Memory B cell (primary cell): ENCODE results near the gene WDR43.

Experiments
- ATAC-seq: fragments of 150-1000 bp; cut with Tn5 transposase; 2 replicates; pipeline ENCODE4 v1.10.0; 2021; ENCODE audit warnings: low read depth, mild to moderate bottlenecking, moderate library complexity
- DNase-seq, 2 donors: peaks; one replicate each; pipeline ENCODE4 v3.0.0; 2022; ENCODE audit warnings: low spot score in 2 of 2
- H3K27ac Mint-ChIP-seq: one replicate; pipeline ENCODE4 v1.8.0; 2022; ENCODE audit warnings: mild to moderate bottlenecking, moderate library complexity, mixed read lengths
- H3K27me3 Mint-ChIP-seq: one replicate; pipeline ENCODE4 v1.8.0; 2022; ENCODE audit warnings: mixed read lengths
- H3K36me3 Mint-ChIP-seq: one replicate; pipeline ENCODE4 v1.8.0; 2022; ENCODE audit warnings: mild to moderate bottlenecking, mixed read lengths
- H3K4me1 Mint-ChIP-seq: one replicate; pipeline ENCODE4 v1.8.0; 2022; ENCODE audit warnings: mixed read lengths
- H3K4me3 Mint-ChIP-seq: one replicate; pipeline ENCODE4 v1.8.0; 2022; ENCODE audit warnings: mild to moderate bottlenecking, moderate library complexity, mixed read lengths
- H3K9me3 Mint-ChIP-seq: one replicate; pipeline ENCODE4 v1.8.0; 2022; ENCODE audit warnings: mixed read lengths

The WDR43 gene

DNA sequence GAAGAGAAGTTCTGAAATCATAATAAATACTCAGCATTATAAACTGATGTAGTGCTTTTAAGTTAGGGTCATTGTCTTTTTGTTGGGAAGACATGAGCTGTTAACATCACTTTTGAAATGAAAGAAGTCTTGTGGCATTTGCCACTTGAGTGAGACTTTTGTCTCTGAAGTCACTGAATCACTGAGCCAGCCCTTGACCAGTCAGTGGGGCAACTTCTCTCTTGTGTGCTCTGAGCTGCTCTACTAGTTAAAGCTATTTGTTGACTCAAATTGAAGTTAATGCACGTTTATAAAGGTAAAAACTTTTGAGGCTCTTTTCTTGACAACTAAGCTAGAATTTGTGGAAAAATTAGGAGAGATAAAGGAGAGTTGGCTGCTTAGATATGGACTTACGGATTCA lies 6.7 kb downstream of the WDR43 start:
- Mint-ChIP-seq H3K4me3 (no peak overlapping the region), H3K4me1 (peaks cover 30% of the 10 kb centered on the region), H3K9me3 (no peaks in the 10 kb centered on the region), H3K27ac (peak overlapping the region; percentile 67), H3K27me3 (no peaks in the 10 kb centered on the region), H3K36me3 (peaks cover 15% of the 10 kb centered on the region)
- DNase-seq (no peak), ATAC-seq (no peak)

DNA sequence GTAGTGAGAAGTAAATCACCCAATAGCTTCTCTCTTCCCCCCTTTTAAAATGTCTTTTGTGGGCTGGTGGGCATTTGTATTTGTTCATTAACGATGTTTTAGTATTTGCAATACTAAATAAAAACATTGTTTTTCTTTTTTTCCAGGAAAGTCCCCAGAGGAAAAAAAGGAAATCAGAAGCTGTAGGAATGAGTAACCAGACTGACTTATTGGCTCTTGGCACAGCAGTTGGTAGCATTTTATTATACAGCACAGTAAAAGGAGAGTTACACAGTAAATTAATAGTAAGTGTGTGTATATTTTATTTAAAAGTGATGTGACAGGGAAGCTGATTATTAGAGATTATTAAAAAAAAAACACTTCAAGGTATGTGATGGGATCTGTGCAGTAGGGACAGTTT lies 7.4 kb downstream of the WDR43 start:
- H3K4me3 Mint-ChIP-seq = no peak overlapping the region
- no peaks in the 10 kb centered on the region for H3K27me3 Mint-ChIP-seq
- H3K9me3 Mint-ChIP-seq = no peaks in the 10 kb centered on the region
- DNase-seq = no peak
- peaks cover 19% of the 10 kb centered on the region for H3K36me3 Mint-ChIP-seq
- H3K4me1 Mint-ChIP-seq = peaks cover 29% of the 10 kb centered on the region
- H3K27ac Mint-ChIP-seq = peak overlapping the region; percentile 67
- no peak for ATAC-seq

DNA sequence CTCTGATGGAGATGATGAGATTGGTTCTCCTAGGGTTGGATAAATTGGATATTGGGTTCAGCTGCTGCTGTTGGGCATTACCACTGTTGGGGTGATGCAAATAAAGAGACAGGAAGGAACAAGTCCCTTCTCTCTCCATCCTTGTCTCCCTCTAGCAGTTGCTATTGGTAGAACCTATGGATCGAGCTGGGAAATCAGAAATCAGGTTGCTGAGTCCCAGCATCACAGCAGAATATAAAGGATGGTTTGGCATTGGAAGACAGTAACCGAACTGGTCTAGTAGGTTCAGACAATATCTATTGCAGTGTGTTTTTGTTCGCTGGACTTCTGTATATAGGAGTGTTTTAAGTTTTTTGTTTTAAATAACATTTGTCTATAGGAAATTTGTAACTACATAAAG lies 8.1 kb downstream of the WDR43 start:
- Mint-ChIP-seq H3K4me1 (peaks cover 23% of the 10 kb centered on the region), H3K9me3 (no peaks in the 10 kb centered on the region), H3K4me3 (no peak overlapping the region), H3K27me3 (no peaks in the 10 kb centered on the region), H3K36me3 (peaks cover 20% of the 10 kb centered on the region), H3K27ac (peak overlapping the region; percentile 51)
- ATAC-seq (no peak), DNase-seq (no peak)

DNA sequence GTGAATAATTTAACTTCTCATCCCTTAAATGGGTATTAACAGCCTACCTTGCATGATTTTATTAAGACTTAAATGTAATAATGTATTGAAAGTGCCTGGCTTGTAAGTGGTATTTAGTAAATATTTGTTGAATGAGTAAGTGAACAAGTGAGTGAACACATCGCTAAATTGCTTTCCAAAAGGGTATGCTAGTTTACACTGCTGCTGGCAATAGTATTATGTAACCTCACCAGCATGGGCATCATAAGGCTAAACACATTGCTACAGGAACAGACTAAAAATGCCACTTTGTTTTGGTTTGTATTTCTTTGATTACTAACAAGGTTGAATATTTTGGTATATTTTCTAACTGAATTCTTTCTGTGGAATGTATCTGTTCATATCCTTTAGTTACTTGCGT lies 9.8 kb downstream of the WDR43 start:
- H3K4me3 Mint-ChIP-seq = no peak overlapping the region
- H3K27ac Mint-ChIP-seq = no peak overlapping the region
- DNase-seq (no peak), ATAC-seq (no peak)
- peaks cover 15% of the 10 kb centered on the region for H3K4me1 Mint-ChIP-seq
- no peaks in the 10 kb centered on the region for H3K9me3 Mint-ChIP-seq
- H3K27me3 Mint-ChIP-seq = no peaks in the 10 kb centered on the region
- H3K36me3 Mint-ChIP-seq = peaks cover 32% of the 10 kb centered on the region

DNA sequence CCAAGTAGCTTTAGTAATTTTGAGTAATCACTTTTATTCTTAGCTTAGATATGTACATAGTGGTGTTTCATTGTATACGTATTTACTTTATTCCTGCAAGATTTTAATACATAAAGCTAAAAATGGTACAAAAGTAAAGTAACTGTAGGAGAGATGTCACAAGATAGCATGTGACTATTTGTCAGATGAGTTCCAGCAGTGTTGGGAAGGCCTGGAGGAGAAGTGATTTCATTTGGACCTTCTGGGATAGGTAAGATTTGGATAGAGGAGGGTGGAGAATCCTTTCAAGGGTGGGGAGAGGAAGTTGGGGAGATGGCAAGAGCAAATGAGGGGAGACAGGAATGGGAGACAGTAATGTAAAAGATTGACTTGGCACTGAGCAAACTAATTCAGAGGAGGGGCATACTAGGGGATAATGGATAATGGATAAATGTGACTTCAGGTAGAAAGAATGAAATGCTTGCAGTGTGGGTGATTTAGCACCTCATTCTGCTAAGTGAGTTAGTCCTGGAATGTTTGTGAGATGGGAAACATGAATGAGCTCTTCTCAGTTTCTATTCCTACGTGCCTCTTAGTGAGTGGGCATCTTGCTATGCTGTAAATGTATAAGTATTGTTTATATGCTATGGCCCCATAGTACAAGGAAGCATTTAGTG lies 10.5 kb downstream of the WDR43 start:
- peak overlapping the region; percentile 3 for H3K27ac Mint-ChIP-seq
- ATAC-seq (no peak), DNase-seq (no peak)
- no peaks in the 10 kb centered on the region for H3K9me3 Mint-ChIP-seq
- no peaks in the 10 kb centered on the region for H3K27me3 Mint-ChIP-seq
- no peak overlapping the region for H3K4me3 Mint-ChIP-seq
- peaks cover 15% of the 10 kb centered on the region for H3K4me1 Mint-ChIP-seq
- peaks cover 38% of the 10 kb centered on the region for H3K36me3 Mint-ChIP-seq

DNA sequence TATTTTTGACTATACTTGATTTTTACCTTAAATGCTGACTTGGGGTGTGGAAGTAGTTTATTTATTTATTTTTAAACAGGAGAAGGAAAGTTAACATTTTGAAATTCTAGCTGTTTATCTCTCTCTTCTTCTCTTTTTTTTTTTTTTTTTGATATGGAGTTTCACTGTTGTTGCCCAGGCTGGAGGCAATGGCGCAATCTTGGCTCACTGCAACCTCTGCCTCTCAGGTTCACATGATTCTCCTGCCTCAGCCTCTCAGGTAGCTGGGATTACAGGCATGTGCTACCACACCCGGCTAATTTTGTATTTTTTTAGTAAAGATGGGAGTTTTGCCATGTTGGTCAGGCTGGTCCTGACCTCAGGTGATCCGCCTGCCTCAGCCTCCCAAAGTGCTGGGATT lies 11.1 kb downstream of the WDR43 start:
- Mint-ChIP-seq H3K27me3 (no peaks in the 10 kb centered on the region), H3K9me3 (no peaks in the 10 kb centered on the region), H3K4me1 (peaks cover 17% of the 10 kb centered on the region), H3K36me3 (peaks cover 43% of the 10 kb centered on the region), H3K27ac (peak overlapping the region; percentile 3), H3K4me3 (no peak overlapping the region)
- DNase-seq = no peak
- no peak for ATAC-seq

DNA sequence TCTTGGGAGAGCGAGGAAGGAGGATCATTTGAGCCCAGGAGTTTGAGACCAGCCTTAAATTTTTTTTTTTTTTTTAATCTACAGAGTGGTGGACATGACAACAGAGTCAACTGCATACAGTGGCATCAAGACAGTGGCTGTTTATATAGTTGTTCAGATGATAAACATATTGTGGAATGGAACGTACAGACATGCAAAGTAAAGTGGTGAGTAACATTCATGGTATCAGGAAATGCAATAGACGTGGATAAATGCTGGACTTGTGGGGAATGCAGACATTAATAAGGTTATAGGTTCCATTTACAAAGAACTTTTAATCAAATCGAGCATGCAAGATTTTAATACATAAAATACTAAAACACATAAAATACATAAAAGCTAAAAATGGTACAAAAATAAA lies 11.9 kb downstream of the WDR43 start:
- H3K4me1 Mint-ChIP-seq = peaks cover 12% of the 10 kb centered on the region
- peaks cover 43% of the 10 kb centered on the region for H3K36me3 Mint-ChIP-seq
- DNase-seq (no peak), ATAC-seq (no peak)
- H3K4me3 Mint-ChIP-seq = no peak overlapping the region
- H3K27me3 Mint-ChIP-seq = no peaks in the 10 kb centered on the region
- no peak overlapping the region for H3K27ac Mint-ChIP-seq
- no peaks in the 10 kb centered on the region for H3K9me3 Mint-ChIP-seq

DNA sequence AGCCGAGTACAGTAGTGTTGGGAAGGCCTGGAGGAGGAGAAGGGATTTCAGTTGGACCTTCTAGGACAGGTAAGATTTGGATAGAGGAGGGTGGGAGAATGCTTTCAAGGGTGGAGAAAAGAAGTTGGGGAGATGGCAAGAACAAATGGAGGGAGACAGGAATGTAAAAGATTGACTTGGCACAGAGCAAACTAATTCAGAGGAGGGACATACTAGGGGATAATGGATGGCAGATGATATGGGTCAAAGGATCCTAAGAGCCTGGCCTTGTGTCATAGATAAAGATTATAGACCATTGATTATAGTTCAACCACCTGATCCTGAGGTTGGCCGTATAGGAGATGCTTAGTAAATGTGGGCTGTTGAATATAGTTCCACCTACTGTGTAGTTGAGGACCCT lies 12.4 kb downstream of the WDR43 start:
- ATAC-seq (no peak), DNase-seq (no peak)
- Mint-ChIP-seq H3K36me3 (peaks cover 43% of the 10 kb centered on the region), H3K4me1 (peaks cover 11% of the 10 kb centered on the region), H3K9me3 (no peaks in the 10 kb centered on the region), H3K4me3 (no peak overlapping the region), H3K27ac (no peak overlapping the region), H3K27me3 (no peaks in the 10 kb centered on the region)

DNA sequence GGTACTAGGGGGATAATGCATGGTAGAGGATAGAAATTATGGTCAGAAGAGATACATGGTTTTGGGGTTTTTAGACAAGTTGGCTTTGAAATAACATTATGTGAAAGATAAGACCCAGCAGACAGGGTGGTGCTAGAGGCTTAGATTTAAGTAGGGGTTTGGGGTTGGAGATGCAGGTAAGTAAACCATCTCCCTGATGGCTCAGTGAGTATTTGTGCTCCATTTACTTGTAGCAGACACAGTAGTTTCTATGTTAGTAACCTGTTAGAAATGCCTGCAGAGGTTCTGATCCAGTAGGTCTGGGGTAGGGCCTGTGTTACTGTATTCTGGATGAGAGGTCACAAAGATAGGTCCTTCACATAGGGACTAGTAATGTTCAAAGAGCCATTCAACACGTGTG lies 13.7 kb downstream of the WDR43 start:
- H3K27me3 Mint-ChIP-seq = no peaks in the 10 kb centered on the region
- no peak overlapping the region for H3K4me3 Mint-ChIP-seq
- peaks cover 46% of the 10 kb centered on the region for H3K36me3 Mint-ChIP-seq
- no peak for ATAC-seq
- peaks cover 11% of the 10 kb centered on the region for H3K4me1 Mint-ChIP-seq
- no peak for DNase-seq
- no peaks in the 10 kb centered on the region for H3K9me3 Mint-ChIP-seq
- H3K27ac Mint-ChIP-seq = peak overlapping the region; percentile 39

DNA sequence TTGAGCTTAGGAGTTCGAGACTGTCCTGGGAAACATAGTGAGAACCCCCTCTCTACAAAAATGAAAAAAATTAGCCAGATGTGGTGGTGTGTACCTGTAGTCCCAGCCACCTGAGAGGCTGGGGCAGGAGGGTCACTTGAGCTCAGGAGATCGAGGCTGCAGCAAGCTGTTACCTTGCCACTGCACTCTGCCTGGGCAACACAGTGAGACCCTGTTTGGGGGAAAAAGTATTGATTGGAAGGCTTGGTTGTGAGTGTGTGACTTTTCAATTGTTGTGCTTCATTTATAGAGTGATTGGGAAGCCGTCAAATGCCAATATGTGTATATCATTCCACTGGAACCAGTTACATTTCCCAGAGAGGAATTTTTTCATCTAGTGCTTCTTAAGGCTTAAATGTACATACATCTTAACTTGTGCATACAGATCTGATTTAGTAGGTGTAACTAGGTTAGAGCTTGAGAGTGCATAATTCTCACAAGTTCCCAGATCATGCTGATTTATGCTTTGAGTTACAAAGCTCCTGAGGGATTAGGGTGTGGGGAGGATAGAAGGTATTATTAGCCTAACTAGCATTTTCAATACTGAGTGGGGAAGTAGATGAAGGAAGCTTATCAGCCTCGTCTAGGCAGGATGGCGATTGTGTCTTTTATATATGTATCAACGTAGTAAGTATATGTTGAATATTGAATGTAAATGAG lies 15.3 kb downstream of the WDR43 start:
- no peaks in the 10 kb centered on the region for H3K27me3 Mint-ChIP-seq
- H3K9me3 Mint-ChIP-seq = no peaks in the 10 kb centered on the region
- H3K4me3 Mint-ChIP-seq = no peak overlapping the region
- peaks cover 10% of the 10 kb centered on the region for H3K4me1 Mint-ChIP-seq
- H3K27ac Mint-ChIP-seq = peak overlapping the region; percentile 76
- no peak for ATAC-seq
- peaks cover 42% of the 10 kb centered on the region for H3K36me3 Mint-ChIP-seq
- DNase-seq = no peak

DNA sequence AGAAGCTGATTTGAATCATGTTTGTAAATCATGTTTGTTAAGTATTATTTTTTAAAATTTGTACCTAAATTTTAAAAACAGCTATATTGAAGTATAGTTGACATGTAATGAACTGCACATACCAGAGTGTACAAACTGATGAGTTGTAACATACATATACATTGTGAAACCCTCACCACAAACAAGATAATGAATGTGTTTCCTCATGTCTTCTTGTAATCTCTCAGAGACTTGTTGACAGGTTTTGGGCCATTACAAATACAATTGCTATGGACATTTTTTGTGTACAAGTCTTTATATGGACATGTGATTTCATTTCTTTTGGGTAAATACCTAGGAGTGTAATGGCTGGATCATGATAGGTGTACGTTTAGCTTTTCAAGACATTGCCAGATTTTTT lies 21.5 kb downstream of the WDR43 start:
- H3K9me3 Mint-ChIP-seq = no peaks in the 10 kb centered on the region
- DNase-seq (no peak), ATAC-seq (no peak)
- peaks cover 24% of the 10 kb centered on the region for H3K36me3 Mint-ChIP-seq
- H3K27me3 Mint-ChIP-seq = no peaks in the 10 kb centered on the region
- H3K4me1 Mint-ChIP-seq = peaks cover 2% of the 10 kb centered on the region
- H3K27ac Mint-ChIP-seq = no peak overlapping the region
- H3K4me3 Mint-ChIP-seq = no peak overlapping the region

DNA sequence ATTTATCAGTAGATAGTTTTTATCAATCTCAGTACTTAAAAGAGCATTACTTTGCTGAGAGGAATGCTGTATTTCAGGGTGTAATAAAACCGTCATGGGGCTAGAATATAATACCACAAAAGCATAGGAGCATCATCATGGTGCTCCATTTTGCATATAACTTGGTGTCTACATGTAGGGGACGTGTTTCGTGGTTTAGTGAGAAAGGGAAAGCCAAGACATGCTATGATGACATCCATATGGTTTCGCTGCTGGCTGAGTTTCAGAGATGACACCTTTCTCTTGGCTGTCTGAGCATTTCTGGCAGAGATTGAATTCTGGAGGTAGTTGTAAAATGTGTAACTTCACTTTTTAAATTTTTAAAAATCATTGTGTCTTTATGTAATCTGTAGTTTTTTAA lies 32.4 kb downstream of the WDR43 start:
- no peak for DNase-seq
- Mint-ChIP-seq H3K4me1 (no peaks in the 10 kb centered on the region), H3K9me3 (no peaks in the 10 kb centered on the region), H3K27me3 (no peaks in the 10 kb centered on the region), H3K36me3 (peaks cover 55% of the 10 kb centered on the region), H3K27ac (peak overlapping the region; percentile 29), H3K4me3 (no peak overlapping the region)
- ATAC-seq = no peak

DNA sequence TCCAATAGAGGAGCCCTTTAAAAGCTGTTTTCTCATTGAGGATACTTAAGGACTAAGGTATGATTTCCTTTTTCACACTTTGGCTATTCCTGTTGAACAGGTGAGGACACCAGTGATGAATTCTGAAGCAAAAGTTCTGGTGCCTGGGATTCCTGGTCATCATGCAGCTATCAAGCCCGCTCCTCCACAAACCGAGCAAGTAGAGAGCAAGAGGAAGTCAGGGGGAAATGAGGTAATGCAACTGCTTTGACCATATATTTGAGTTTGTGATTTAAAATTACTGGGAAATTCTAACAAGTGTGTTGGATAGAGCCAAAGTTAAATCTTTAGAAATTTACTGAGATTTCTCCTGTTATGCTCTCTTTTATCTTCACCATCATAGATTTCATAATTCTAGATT lies 33.0 kb downstream of the WDR43 start:
- DNase-seq (no peak), ATAC-seq (no peak)
- Mint-ChIP-seq H3K27ac (no peak overlapping the region), H3K4me3 (no peak overlapping the region), H3K9me3 (no peaks in the 10 kb centered on the region), H3K27me3 (no peaks in the 10 kb centered on the region), H3K36me3 (peaks cover 54% of the 10 kb centered on the region), H3K4me1 (no peaks in the 10 kb centered on the region)

DNA sequence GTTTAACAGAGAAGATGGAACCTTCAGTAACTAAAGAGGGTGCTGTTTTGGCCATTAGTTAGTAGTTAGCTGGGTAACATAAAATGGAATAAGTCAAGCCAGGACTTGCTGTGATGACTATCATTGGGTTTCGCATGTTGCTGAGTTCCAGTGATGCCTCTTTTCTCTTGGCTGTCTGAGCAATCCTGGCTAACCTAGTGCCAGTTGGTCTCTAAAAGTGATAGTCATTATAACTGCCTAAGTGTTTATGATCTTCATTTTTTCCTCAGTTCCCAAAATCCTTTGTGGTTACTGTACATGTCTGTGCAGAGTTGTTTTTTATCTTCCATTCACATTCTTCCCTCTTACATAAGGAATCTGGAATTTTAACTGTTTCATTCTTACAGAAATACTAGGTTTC lies 33.4 kb downstream of the WDR43 start:
- DNase-seq = no peak
- H3K9me3 Mint-ChIP-seq = no peaks in the 10 kb centered on the region

DNA sequence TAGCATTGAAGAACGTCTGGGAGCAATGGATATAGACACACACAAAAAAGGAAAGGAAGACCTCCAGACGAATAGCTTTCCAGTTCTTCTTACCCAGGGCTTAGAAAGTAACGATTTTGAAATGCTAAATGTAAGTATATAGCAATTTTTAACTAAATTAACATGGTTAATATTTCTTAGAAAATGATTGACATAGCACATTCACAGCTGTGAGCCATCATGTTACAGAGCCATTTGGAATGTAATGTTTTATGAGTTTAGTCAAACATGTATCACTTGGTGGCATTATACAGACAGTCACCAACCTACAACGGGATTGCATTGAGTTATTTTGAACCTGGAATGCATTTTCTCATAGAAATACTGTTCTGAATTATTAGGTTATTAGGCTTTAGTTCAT lies 35.1 kb downstream of the WDR43 start:
- Mint-ChIP-seq H3K9me3 (no peaks in the 10 kb centered on the region), H3K36me3 (peaks cover 43% of the 10 kb centered on the region), H3K4me1 (no peaks in the 10 kb centered on the region), H3K27ac (no peak overlapping the region), H3K27me3 (no peaks in the 10 kb centered on the region), H3K4me3 (no peak overlapping the region)
- no peak for DNase-seq
- ATAC-seq = no peak

More for the DNA sequence above, 33.4 kb downstream of the WDR43 start:
- no peaks in the 10 kb centered on the region for H3K27me3 Mint-ChIP-seq
- H3K27ac Mint-ChIP-seq = no peak overlapping the region
- H3K4me3 Mint-ChIP-seq = no peak overlapping the region
- peaks cover 51% of the 10 kb centered on the region for H3K36me3 Mint-ChIP-seq
- ATAC-seq = no peak
- no peaks in the 10 kb centered on the region for H3K4me1 Mint-ChIP-seq
